Activated CD8-positive, alpha-beta memory T cell treated with anti-CD3 and anti-CD28 coated beads for 4 hours (primary cell): ENCODE measurements around the gene ST7L.

Experiments used
- DNase-seq, 2 donors: peaks; one replicate each; pipeline ENCODE4 v3.0.0-alpha.2; 2020; ENCODE audit warnings: low read depth in 2 of 2

The ST7L gene

DNA sequence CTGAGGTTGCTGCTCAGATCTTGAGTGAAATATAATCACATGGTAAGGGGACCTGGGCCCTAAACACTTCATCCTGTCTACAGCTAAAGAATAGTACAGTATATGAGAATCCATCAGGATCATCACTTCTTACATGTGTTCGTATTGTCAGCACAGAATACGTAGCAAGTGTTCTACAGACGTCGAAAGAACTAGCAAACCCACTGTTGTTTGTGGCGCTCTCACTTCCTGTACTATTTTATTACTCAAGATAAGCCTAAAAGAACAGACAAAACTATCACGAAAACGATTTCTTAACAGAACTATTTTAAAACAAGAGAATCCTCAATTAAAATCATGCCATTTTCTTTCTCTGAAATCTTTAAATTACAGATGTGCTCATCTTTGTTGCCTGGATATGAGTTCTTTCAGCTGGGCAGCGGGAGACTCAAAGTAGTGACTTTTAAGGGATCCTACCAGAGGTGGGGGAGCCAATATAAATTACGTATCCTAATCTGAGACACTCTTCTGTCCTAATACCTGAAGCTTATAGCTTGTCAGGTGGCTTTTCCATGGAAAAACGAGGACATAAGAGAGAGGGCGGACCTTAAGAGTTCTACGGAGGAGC, 724 bp downstream of the ST7L start:
- DNase-seq = no peak

GRCh38 chr1:112614460-112615065, 4.4 kb downstream of the ST7L start:
- no peak for DNase-seq

DNA sequence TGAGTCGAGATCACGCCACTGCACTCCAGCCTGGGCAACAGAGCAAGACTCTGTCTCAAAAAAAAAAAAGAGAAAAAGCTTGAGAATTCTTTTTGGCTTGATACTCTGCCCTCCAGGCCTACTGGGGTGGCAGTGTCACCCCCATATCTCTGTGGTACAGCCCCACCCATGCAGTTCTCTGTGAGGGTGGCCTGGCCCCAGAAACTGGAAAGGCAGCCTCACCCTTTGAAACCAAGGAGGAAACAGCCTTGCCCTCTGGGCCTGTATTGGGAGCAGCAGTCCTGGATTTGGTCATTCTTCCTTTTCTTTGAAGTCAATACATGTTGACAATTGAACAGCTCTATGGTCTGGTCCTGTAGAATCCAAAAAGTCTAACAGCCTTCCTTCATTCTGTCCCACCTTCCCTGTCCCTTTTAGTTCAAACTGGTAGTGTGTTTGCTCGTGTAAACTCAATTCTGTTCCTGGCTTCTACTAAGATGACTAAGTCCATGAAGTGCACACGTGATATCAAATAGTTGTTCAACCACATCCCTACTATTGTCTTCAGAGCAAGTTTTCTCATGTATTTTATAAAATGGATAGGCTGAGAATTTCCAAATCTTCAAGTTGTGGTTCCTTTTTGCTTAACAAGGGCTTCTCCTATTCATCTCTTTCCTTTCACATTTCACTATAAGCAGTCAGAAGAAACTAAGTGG, 13.2 kb downstream of the ST7L start:
- no peak for DNase-seq

- no peak for DNase-seq
These were observed 15.4 kb downstream of the ST7L start for GRCh38 chr1:112603541-112603940.

GRCh38 chr1:112603012-112603411, 15.9 kb downstream of the ST7L start:
- no peak for DNase-seq

GRCh38 chr1:112599477-112599876, 19.5 kb downstream of the ST7L start:
- DNase-seq = no peak

GRCh38 chr1:112594208-112594876, 24.6 kb downstream of the ST7L start:
- no peak for DNase-seq

DNA sequence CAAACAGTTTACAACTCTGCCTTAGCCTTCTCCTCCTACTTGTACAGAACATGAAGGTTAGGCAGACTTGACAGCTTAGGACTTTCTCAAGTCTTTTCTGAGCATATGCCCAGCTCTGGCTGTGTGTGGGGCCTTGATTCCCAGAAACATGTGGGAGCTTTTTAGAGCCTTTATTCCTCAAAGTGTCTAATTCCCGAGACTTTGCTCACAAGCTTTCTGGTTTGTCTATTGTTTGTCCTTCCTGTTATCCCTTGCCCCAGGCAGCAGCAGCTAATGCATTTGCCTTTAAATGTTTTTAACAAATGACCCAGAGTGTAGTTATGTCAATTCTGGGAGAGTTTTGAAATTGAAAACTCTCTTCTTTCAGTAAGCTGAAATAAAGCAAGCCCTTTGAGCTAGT, 29.2 kb downstream of the ST7L start:
- no peak for DNase-seq

- no peak for DNase-seq
These were observed 35.6 kb downstream of the ST7L start for GRCh38 chr1:112583366-112583765.

- DNase-seq = no peak
These were observed 37.3 kb downstream of the ST7L start for GRCh38 chr1:112581586-112582192.

DNA sequence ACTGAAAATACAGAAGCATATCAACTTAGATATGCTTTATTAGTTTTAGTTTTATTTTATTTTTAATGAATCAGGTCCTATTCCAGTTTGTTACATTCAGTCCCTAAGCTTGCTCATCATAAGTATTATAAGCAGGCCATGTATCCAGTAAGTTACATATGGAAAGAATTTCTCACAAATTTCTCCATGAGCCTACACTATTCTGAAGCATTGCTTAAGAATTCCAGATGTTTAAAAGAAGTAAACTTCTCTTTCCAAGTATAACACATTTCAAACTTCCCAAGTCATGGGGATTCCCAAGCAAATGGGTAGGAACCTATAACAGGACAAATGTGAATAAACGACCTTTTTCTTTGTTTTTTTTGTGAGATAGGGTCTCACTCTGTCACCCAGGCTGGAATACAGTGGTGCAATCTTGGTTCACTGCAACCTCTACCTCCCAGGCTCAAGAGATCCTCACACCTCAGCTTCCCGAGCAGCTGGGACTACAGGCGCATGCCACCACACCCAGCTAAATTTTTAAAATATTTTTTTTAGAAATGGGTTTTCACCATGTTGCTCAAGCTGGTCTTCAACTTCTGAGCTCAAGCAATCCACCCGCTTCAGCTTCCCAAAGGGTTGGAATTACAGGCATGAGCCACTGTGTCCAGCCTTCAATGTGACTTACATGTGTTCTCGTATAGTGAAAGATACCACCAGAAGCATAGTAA, 39.0 kb downstream of the ST7L start:
- DNase-seq = no peak

DNA sequence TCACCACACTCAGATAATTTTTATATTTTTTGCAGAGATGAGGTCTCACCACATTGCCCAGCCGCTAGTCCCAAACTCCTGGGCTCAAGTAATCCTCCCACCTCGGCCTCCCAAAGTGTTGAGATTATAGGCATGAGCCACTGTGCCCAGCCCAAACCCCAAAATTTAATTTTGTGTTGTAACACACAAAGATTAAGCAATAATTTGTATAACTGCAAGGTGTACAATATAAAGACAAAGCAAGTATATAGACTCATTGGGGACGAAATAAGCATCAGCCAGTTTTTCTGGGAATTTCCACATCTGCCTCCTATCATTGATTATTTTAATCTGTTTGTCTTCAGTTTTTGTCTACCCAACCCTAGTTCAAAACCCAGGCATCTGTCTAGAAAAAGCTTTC, 42.7 kb downstream of the ST7L start:
- DNase-seq = no peak

DNA sequence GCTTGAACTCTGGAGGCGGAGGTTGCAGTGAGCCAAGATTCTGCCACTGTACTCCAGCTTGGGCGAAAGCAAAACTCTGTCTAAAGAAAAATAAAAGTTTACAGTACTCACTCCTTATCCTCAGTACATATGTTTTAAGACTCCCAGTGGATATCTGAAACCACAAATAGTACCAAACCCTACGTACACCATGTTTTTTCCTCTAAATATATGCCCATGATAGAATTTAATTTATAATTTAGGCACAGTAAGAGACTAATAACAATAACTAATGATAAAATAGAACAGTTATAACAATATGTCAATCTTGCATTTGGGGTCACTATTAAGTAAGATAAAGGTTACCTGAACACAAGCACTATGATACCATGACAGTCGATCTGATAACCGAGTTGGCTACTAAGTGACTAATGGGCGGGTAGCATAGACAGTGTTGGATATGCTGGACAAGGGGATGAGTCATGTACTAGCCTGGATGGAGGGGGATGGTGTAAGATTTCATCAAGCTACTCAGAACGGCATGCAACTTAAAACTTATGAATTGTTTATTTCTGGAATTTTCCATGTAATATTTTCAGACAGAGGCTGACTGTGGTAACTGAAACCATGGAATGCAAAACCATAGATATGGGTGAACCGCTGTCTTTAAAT, 43.7 kb downstream of the ST7L start:
- DNase-seq = no peak

- DNase-seq = no peak
These were observed 53.1 kb downstream of the ST7L start for GRCh38 chr1:112565800-112566199.

GRCh38 chr1:112564081-112564480, 54.9 kb downstream of the ST7L start:
- no peak for DNase-seq

- no peak for DNase-seq
These were observed 55.6 kb downstream of the ST7L start for GRCh38 chr1:112563341-112563740.

DNA sequence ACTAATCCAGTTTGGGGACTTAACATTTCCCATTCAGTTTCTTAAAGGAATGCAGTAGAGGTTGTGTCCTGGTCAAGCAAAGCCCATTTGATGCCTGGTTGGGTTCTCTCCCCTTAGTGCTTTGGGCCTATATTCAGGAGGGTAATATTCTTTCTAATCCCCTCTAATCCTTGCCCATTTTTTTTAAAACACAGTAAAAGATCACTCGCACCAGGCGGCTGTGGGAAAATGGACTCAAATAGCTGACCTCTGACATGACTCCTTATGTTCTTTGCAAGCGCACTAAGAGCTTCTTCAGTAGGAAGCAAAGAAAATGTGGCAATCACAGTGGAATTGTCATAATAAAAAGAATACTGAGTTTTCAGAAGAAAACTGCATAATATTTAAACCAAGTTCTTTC, 60.3 kb downstream of the ST7L start:
- no peak for DNase-seq

DNA sequence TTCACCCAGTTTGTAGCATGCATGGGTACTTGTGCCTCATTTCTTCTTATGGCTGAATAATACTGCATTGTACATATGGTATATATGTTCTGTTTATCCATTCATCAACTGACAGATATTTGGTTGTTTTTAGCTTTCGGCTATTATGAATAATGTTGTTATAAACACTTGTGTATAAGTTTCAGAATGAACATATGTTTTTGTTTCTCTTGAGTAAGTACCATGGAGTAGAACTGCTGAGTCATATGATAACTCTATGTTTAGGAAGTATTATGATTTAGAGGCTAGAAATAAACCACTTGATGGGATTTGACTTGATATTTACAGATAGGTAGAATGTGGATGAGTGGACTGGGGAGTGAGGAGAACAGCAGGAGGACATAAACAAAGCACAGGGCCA, 61.6 kb downstream of the ST7L start:
- DNase-seq = no peak

- DNase-seq = no peak
These were observed 64.5 kb downstream of the ST7L start for GRCh38 chr1:112554411-112554810.

- no peak for DNase-seq
These were observed 69.4 kb downstream of the ST7L start for GRCh38 chr1:112549590-112549989.

- DNase-seq = no peak
These were observed 70.4 kb downstream of the ST7L start for GRCh38 chr1:112548547-112548946.
